NCI-H1105 (cell line): ENCODE measurements around the gene TNKS1BP1.

Experiments used
- DNase-seq: peaks from one replicate; lab custom pipeline; 2025; lab: John Stamatoyannopoulos, UW

The TNKS1BP1 gene

GRCh38 chr11:57254631-57255030, 70.1 kb downstream of the TNKS1BP1 start:
- no peak for DNase-seq

- DNase-seq: peak; percentile 1
Observed at GRCh38 chr11:57251491-57252104, 73.2 kb downstream of the TNKS1BP1 start.

- DNase-seq: no peak
Observed at GRCh38 chr11:57251037-57251436, 73.7 kb downstream of the TNKS1BP1 start.
